Activated T-helper 9 cell treated with anti-CD3 and anti-CD28 coated beads, Interleukin-2, amount 50 U/mL, for 16 hours (primary cell): ENCODE measurements around the gene DLGAP4.
"Not testable (repeated sequence)": the region's sequence is repeated elsewhere in the genome, so short reads cannot be mapped to it uniquely, and the experiment has no call there.

Experiments used
- DNase-seq: peaks from one replicate; pipeline ENCODE4 v3.0.0-alpha.2; 2020; ENCODE audit warnings: low read depth

DLGAP4 gene

DNA sequence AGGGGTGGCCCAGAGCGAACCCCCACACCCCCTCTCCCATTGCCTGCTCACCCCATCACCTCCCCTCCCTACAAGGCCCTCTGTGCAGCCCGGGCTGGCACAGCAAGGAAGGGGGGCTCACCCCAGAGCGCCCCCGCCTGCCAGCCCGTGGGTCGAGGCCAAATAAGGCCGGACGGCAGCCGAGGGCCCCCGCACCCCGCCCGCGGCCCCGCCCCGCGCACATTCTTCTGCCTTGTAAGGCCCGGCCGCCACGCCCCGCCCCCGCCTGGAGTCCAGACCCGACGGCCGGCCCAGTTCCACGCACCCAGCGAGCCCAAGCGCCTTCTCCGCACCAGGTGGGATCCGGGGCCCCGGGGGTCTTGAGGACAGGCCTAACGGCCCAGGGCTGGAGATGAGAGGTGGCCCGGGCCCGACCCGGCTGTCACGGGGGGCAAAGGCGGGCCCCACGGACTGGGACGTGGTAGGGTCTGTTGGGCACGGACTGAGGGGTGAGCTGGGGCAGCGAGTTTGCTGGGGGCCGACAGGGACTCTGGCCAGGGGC is 235.2 kb downstream of the DLGAP4 start, which contains the start of gene MYL9:
TSS of gene MYL9 (plus strand) at position 293 of the 541 bp plus-strand sequence. CDS start 3,366 bp downstream, outside the sequence.
- DNase-seq, result no peak

DNA sequence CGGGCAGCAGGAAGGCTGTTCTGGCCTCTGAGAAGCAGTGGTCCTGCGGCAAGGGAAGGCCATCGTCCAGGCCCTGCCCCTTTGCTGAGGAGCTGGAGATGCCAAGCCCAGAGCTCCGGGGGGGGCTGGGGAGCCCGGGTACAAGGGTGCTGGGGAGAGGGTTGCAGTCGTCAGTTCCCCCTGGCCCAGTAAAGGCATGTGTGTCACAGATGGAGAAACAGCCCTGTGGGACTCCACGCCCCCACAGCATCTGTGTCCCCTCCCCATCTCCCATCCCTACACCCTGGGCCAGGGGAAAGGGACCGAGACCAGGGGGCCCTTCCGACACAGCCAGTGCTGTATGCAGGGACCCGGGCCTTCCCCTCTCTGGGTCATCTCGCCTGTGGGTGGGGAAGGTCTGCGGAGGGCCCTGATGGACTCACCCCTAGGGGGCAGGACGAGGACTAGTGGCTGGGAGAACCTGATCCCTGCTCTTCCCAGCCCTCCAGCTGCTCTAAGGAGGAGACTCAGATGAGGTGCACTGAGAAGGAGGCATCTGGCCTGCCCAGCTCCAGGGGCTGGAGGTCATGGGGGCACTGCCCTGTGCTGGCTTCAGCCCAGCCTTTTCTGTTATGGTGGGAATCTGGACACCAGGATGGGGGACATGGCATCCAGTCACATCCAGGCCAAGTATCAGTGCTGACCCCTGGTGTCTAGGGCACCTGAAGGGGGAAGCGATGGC is 235.8 kb downstream of the DLGAP4 start:
- no peak for DNase-seq

GRCh38 chr20:36542516-36543183 is 236.5 kb downstream of the DLGAP4 start:
- DNase-seq, result no peak

GRCh38 chr20:36543184-36544133 is 237.3 kb downstream of the DLGAP4 start:
- DNase-seq, result no peak

- no peak for DNase-seq
Measured at GRCh38 chr20:36544134-36545018, 238.2 kb downstream of the DLGAP4 start.

GRCh38 chr20:36546111-36546736 is 240.1 kb downstream of the DLGAP4 start:
- DNase-seq, result no peak

GRCh38 chr20:36547186-36548005 is 241.3 kb downstream of the DLGAP4 start:
- DNase-seq, result no peak

GRCh38 chr20:36548006-36548315 is 241.8 kb downstream of the DLGAP4 start:
- no peak for DNase-seq

DNA sequence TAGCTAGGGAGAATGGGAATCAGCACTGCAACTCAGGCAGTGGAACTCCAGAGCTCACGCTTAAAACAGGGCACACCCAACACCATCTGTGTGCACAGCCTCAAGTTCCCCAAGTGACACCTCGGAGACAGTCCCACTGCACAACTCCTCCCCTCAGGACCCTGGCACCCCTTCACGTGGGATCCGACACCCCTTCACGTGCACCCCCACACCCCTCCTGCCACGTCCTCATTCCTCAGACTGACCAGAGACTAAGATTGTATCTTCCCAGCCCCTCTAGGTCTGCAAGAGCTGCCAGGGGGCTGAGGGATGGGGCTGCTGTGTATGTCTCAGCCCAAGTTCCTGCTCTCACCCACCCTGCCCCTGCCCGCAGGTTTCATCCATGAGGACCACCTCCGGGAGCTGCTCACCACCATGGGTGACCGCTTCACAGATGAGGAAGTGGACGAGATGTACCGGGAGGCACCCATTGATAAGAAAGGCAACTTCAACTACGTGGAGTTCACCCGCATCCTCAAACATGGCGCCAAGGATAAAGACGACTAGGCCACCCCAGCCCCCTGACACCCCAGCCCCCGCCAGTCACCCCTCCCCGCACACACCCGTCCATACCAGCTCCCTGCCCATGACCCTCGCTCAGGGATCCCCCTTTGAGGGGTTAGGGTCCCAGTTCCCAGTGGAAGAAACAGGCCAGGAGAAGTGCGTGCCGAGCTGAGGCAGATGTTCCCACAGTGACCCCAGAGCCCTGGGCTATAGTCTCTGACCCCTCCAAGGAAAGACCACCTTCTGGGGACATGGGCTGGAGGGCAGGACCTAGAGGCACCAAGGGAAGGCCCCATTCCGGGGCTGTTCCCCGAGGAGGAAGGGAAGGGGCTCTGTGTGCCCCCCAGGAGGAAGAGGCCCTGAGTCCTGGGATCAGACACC is 242.8 kb downstream of the DLGAP4 start:
- DNase-seq, result no peak

- DNase-seq, result no peak
Measured at GRCh38 chr20:36549628-36549941, 243.4 kb downstream of the DLGAP4 start.

- DNase-seq, result no peak
Measured at GRCh38 chr20:36549942-36550789, 244.0 kb downstream of the DLGAP4 start.

DNA sequence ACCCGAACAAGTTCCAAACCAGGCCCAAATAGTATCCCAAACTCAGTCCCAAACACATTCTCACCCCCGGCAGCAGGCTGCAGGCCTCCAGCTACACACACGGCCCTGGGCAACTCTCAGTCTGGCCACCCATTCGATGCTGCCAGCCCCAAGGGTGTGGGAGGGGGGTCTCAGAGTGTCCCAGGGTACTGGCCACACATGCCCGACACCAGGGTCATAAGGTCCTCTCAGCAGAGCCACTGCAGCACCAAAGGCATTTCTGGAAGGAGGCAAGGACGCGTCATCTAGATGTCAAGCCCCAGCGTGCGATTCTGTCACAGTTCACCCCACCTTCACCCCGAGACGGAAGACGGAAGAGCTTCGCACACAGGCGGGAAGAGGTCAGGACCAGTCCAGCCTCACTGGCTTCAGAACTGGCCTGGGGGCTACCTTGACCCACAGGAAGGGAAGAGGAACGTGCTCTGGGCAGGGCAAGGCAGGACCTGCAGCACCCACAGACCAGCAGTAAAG is 244.7 kb downstream of the DLGAP4 start:
- DNase-seq, result no peak

DNA sequence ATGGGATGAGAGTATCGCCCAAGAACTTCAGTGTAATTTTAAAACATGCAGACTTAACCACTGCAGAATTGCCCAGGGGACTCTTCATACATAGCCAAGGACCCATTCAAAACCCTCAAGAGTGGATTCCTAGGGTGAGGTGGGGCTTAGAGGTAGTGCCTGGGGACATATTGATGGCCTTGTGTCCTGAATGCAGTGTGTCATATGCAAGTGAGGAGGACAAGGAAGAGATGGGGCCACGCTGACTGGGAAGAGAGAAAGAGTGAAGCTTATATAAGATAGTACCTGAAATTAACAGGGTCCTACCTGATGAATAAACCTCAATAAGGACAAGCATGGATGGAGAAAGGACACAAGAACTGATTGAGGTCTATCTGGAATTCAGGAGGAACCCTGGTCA is 249.1 kb downstream of the DLGAP4 start:
- DNase-seq, result no peak

DNA sequence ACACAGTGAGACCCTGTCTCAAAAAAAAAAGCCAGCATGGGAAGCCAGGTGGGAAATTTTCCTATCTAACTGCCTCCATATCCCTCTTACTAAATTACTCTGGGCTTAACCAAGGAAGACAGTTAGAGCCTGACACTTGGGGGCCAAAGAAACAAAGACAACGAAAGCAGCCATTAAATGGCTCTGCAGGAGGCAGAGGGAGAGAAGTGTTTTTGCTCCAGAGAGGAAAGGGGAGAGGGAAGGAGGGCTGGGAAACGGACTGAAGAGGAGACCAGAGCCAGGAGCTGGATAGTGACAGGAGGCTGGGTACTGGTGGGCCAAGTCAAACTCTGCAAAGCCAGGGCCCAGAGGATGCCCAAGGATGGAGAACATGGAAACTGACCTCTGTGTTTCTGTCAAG is 256.6 kb downstream of the DLGAP4 start:
- no peak for DNase-seq

DNA sequence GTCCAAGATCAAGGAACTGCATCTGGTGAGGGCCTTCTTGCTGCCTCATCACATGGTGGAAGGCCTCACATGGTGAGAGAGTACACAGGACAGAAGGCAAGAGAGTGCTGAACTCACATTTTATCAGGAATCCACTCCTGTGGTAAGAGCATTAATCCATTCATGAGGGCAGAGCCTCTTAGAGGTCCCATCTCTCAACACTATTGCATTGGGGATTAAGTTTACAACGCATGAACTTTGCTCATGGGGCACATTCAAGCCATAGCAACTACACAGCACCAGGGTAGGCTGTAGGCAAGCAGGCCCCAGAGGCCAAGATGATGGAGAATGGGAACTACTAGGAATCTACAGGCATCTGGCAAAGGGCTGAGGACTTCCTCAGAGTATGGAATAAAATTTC is 257.2 kb downstream of the DLGAP4 start:
- no peak for DNase-seq

DNA sequence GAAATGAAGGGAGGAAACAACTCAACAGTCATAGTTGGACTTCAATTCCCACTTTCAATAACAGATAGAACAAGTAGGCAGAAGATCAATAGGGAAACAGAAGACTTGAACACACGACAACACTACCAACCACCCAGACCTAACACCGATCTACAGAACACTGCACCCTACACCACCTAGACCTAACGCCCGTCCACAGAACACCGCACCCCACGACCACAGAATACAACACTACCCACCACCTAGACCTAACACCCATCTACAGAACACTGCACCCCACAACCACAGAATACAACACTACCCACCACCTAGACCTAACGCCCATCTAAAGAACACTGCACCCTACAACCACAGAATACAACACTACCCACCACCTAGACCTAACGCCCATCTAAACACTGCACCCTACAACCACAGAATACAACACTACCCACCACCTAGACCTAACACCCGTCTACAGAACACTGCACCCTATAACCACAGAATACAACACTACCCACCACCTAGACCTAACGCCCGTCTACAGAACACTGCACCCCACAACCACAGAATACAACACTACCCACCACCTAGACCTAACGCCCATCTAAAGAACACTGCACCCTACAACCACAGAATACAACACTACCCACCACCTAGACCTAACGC is 258.1 kb downstream of the DLGAP4 start:
- not testable (repeated sequence) for DNase-seq

GRCh38 chr20:36564726-36565121 is 258.6 kb downstream of the DLGAP4 start:
- not testable (repeated sequence) for DNase-seq
